GM19043 (cell line): ENCODE data around the gene FAM174B.

ENCODE experiments used
- ATAC-seq: cut with Tn5 transposase; IDR thresholded peaks from one replicate; pipeline ENCODE4 v1.9.1; 2021; ENCODE audit warnings: low read depth; ENCODE audit not compliant: unreplicated experiment

Gene FAM174B

GRCh38 chr15:92665100-92665555, 9.6 kb upstream of the FAM174B start:
- ATAC-seq: no peak

- ATAC-seq: no peak
These were observed 8.8 kb upstream of the FAM174B start for GRCh38 chr15:92664178-92664900.

- ATAC-seq: peak; percentile 45
These were observed 7.8 kb upstream of the FAM174B start for GRCh38 chr15:92663250-92663951.

GRCh38 chr15:92662762-92663161, 7.2 kb upstream of the FAM174B start:
- ATAC-seq: no peak

GRCh38 chr15:92661956-92662355, 6.4 kb upstream of the FAM174B start:
- ATAC-seq: no peak

GRCh38 chr15:92661069-92661468, 5.5 kb upstream of the FAM174B start:
- no peak for ATAC-seq

- ATAC-seq: no peak
These were observed 1.9 kb upstream of the FAM174B start for GRCh38 chr15:92657486-92657885.

GRCh38 chr15:92656089-92656488, 514 bp upstream of the FAM174B start:
- ATAC-seq: no peak

- ATAC-seq: no peak
These were observed 913 bp downstream of the FAM174B start for GRCh38 chr15:92654662-92655061.

- ATAC-seq: no peak
These were observed 1.6 kb downstream of the FAM174B start for GRCh38 chr15:92653836-92654539.

- ATAC-seq: no peak
These were observed 2.2 kb downstream of the FAM174B start for GRCh38 chr15:92653366-92653765.

- ATAC-seq: no peak
These were observed 3.0 kb downstream of the FAM174B start for GRCh38 chr15:92652576-92652966.

GRCh38 chr15:92651877-92652575, 3.5 kb downstream of the FAM174B start:
- no peak for ATAC-seq

- no peak for ATAC-seq
These were observed 4.6 kb downstream of the FAM174B start for GRCh38 chr15:92650966-92651365.

GRCh38 chr15:92650256-92650655, 5.3 kb downstream of the FAM174B start:
- no peak for ATAC-seq

GRCh38 chr15:92648190-92648875, 7.2 kb downstream of the FAM174B start:
- ATAC-seq: no peak

GRCh38 chr15:92647467-92648163, 8.0 kb downstream of the FAM174B start:
- no peak for ATAC-seq

GRCh38 chr15:92646216-92646615, 9.4 kb downstream of the FAM174B start:
- no peak for ATAC-seq

- ATAC-seq: no peak
These were observed 9.8 kb downstream of the FAM174B start for GRCh38 chr15:92645731-92646130.
